ENCODE measurements around the gene EI24. TPM values are rescaled to one million over a fixed set of nuclear protein-coding genes. Genes with fewer than 3 reads are reported as not detected.

EI24 gene
- polyA plus RNA-seq, 3 donors: 17.2 to 46.9 (median 44.7) TPM

DNA sequence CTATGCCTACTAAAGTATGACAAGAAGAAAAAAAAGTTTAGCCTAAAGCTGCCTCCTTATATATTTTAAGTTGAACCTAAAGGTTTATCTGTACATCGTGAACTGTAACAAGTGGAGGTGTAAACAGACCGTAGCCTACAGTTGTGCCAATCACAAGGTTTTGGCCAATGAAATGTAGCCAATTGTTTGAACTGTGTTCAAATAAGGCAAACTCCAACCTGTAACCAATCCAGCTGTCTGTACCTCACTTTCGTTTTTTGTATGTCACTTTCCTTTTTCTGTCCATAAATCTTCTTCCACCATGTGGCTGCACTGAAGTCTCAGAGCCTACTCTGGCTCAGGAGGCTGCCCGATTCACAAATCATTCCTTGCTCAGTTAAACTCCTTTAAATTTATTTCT, 6.8 kb upstream of the EI24 start:
- Histone ChIP-seq H2AFZ (ENCODE audit: insufficient read depth, low read depth, low read length, poor library complexity, severe bottlenecking) (no peak overlapping the region), H4K20me1 (ENCODE audit: insufficient read depth, low read length) (no peaks in the 10 kb centered on the region), H3K79me2 (ENCODE audit: insufficient read depth, low read length) (no peaks in the 10 kb centered on the region), H3K4me3 (replicated peaks in 1 of 3; ENCODE audit: low read depth in 2 of 3, low read length in 3 of 3) (no peak overlapping the region), H3K4me2 (replicated peaks; ENCODE audit: extremely low read depth, low read length, poor library complexity, severe bottlenecking) (no peak overlapping the region), H3K4me1 (ENCODE audit: control insufficient read depth in 1 of 2, insufficient read depth in 2 of 2, low read length in 2 of 2) (no peaks in the 10 kb centered on the region), H3K27me3 (ENCODE audit: control insufficient read depth in 2 of 2, insufficient read depth in 2 of 2, low read length in 2 of 2) (no peaks in the 10 kb centered on the region), H3K27ac (ENCODE audit: low read depth in 1 of 2, low read length in 2 of 2) (no peak overlapping the region), H3K9me3 (replicated peaks in 1 of 2; ENCODE audit: control insufficient read depth in 1 of 2, insufficient read depth in 1 of 2, low read length in 2 of 2) (no peaks in the 10 kb centered on the region), H3K36me3 (replicated peaks in 1 of 2; ENCODE audit: control insufficient read depth in 1 of 2, insufficient read depth in 2 of 2, low read length in 2 of 2) (no peaks in the 10 kb centered on the region), H3K9ac (ENCODE audit: insufficient read depth, low read length, poor library complexity, severe bottlenecking) (no peak overlapping the region)
- peaks cover 0 to 4% (median 0%) of the 10 kb centered on the region in 3 donors for H3K27me3 Mint-ChIP-seq (ENCODE audit: low read depth in 3 of 3)
- TF ChIP-seq, protein P1, sequence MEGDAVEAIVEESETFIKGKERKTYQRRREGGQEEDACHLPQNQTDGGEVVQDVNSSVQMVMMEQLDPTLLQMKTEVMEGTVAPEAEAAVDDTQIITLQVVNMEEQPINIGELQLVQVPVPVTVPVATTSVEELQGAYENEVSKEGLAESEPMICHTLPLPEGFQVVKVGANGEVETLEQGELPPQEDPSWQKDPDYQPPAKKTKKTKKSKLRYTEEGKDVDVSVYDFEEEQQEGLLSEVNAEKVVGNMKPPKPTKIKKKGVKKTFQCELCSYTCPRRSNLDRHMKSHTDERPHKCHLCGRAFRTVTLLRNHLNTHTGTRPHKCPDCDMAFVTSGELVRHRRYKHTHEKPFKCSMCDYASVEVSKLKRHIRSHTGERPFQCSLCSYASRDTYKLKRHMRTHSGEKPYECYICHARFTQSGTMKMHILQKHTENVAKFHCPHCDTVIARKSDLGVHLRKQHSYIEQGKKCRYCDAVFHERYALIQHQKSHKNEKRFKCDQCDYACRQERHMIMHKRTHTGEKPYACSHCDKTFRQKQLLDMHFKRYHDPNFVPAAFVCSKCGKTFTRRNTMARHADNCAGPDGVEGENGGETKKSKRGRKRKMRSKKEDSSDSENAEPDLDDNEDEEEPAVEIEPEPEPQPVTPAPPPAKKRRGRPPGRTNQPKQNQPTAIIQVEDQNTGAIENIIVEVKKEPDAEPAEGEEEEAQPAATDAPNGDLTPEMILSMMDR (IDR thresholded peaks at IDR 0.05): no peak
- WGBS (ENCODE audit: insufficient coverage): 20% methylated on average over 1 of the region's 4 CpGs
- intact Hi-C loops (cut with micrococcal nuclease): no loop called here
- no peak overlapping the region for H3K27ac Mint-ChIP-seq
- H3K4me1 Mint-ChIP-seq: no peaks in the 10 kb centered on the region
- no peaks in the 10 kb centered on the region for H3K36me3 Mint-ChIP-seq
- no peak for DNase-seq
- no peak overlapping the region for H3K4me3 Mint-ChIP-seq
- peaks cover 0 to 15% (median 7%) of the 10 kb centered on the region in 7 donors for H3K9me3 Mint-ChIP-seq

DNA sequence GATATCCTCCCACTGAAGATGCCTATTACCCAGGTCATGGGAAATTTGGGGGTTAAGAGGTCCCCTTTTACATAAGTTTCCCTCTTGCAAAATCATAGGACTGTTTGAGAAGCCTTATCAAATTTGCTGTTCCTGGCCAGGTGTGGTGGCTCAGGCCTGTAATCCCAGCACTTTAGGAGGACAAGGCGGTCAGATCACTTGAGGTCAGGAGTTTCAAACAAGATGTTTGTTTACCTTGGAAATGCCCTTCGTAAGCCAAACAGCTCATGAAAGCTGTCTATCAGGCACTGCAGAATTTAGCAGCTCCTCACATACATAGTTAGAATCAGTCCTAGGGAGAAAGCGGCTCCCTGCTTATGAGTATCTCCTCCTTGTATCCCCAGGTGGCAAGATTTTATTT, 4.9 kb upstream of the EI24 start:
- H3K9ac ChIP-seq (ENCODE audit: insufficient read depth, low read length, poor library complexity, severe bottlenecking): no peak overlapping the region
- Mint-ChIP-seq H3K9me3 (peaks cover 0 to 12% (median 0%) of the 10 kb centered on the region in 7 donors), H3K27ac (no peak overlapping the region), H3K4me1 (peaks cover 2% of the 10 kb centered on the region), H3K36me3 (no peaks in the 10 kb centered on the region), H3K4me3 (no peak overlapping the region), H3K27me3 (ENCODE audit: low read depth in 3 of 3) (peaks cover 0 to 1% (median 0%) of the 10 kb centered on the region in 3 donors)
- WGBS (ENCODE audit: insufficient coverage): 90% methylated on average over 2 of the region's 3 CpGs
- no peak overlapping the region for H3K27ac ChIP-seq (ENCODE audit: low read depth in 1 of 2, low read length in 2 of 2)
- no peak overlapping the region for H2AFZ ChIP-seq (ENCODE audit: insufficient read depth, low read depth, low read length, poor library complexity, severe bottlenecking)
- no peak for DNase-seq
- H3K27me3 ChIP-seq (ENCODE audit: control insufficient read depth in 2 of 2, insufficient read depth in 2 of 2, low read length in 2 of 2): no peaks in the 10 kb centered on the region
- H3K36me3 ChIP-seq (replicated peaks in 1 of 2; ENCODE audit: control insufficient read depth in 1 of 2, insufficient read depth in 2 of 2, low read length in 2 of 2): no peaks in the 10 kb centered on the region
- no peaks in the 10 kb centered on the region for H3K9me3 ChIP-seq (replicated peaks in 1 of 2; ENCODE audit: control insufficient read depth in 1 of 2, insufficient read depth in 1 of 2, low read length in 2 of 2)
- no peaks in the 10 kb centered on the region for H4K20me1 ChIP-seq (ENCODE audit: insufficient read depth, low read length)
- peaks cover under 1% of the 10 kb centered on the region for H3K79me2 ChIP-seq (ENCODE audit: insufficient read depth, low read length)
- peaks cover 2% of the 10 kb centered on the region in 2 donors for H3K4me1 ChIP-seq (ENCODE audit: control insufficient read depth in 1 of 2, insufficient read depth in 2 of 2, low read length in 2 of 2)
- H3K4me2 ChIP-seq (replicated peaks; ENCODE audit: extremely low read depth, low read length, poor library complexity, severe bottlenecking): no peak overlapping the region
- TF ChIP-seq, protein P1 (IDR thresholded peaks at IDR 0.05): no peak
- H3K4me3 ChIP-seq (replicated peaks in 1 of 3; ENCODE audit: low read depth in 2 of 3, low read length in 3 of 3): no peak overlapping the region
- intact Hi-C loops (cut with micrococcal nuclease): no loop called here

Measured in CD14-positive monocyte (primary cell).